OCI-M2 (cell line): ENCODE results near the gene TTC7B.

Experiments
- DNase-seq: peaks from one replicate; lab custom pipeline; 2025; ENCODE audit not compliant: unreplicated experiment; lab: John Stamatoyannopoulos, UW

TTC7B gene

GRCh38 chr14:90518069-90518940 lies 297.9 kb downstream of the TTC7B start:
- DNase-seq, result no peak

- no peak for DNase-seq
Observed at GRCh38 chr14:90517076-90517841, 299.0 kb downstream of the TTC7B start.

DNA sequence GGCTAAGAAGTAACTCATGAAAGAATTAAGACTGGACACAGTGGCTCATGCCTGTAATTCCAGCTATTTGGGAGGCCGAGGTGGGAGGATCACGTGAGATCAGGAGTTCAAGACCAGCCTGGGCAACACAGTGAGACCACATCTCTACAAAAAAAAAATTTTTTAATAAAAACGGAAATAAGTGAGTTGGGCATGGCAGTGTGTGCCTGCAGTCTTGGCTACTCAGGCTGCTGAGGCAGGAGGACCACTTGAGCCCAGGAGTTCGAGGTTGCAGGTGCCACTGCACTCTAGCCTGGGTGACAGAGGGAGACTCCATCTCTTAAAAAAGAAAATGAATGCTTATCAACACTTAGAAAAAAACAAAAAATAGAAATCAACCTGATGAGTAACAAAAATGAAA lies 301.7 kb downstream of the TTC7B start:
- no peak for DNase-seq

DNA sequence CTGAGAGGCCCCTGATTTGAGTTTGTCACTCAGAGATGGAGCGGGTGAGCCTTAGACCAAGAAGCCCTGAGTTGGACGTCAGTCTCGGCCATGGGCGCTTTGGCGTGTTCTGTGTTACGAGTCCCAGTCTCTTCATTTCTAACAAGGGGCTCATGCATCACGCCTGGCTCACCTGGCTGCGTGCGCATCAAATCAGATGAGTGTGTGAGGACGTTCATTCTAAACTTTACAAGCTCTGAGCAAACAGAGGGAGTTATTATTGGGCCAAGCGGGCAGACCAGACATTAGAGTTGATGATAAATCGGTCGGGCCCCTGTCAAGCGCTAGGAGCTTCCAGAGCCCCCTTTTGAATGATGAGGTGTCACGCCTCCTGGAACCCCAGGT lies 302.2 kb downstream of the TTC7B start:
- no peak for DNase-seq

DNA sequence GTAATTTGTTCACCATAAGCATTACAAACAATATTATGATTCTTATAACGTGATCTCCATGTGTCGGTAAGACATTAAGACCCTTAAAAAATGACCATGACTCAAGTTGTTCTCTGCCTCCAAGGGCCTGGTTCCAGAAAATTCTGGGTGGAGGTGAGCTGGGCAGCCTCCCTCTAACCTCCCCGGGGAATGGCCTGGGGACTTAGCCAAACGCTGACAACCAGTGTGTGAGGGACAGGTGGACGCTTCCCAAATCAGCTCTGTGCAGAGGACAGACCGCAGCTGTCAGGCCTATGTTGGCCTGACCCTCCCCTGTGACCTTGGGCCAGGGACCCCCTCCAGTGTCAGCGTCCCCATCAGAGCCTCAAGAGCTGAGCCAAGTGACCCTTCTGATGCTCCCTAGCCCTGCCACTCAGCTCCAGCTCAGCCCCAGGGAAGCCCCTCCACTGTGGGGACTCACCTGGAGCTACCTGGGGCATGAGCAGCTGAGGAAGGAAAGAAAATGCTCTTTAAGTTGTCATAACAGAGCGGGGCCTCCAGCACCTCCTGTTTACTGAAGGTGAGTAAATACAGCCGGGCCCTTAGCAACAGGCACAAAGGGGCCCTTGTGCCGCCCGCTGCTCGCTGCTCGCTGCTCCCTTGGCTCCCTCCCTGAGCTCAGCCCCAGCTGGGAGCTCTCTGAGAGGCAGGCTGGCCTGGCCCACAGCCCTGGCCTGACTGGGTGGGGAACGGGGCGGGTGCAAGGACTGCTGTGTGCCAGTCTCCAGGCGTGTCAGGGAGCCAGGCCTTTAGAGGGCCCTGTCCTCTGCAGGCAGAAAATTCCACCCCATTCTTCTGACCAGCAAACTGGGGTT lies 302.8 kb downstream of the TTC7B start:
- DNase-seq, result no peak

GRCh38 chr14:90512329-90512991 lies 303.8 kb downstream of the TTC7B start:
- no peak for DNase-seq

- DNase-seq, result no peak
Observed at GRCh38 chr14:90511795-90512328, 304.4 kb downstream of the TTC7B start.

DNA sequence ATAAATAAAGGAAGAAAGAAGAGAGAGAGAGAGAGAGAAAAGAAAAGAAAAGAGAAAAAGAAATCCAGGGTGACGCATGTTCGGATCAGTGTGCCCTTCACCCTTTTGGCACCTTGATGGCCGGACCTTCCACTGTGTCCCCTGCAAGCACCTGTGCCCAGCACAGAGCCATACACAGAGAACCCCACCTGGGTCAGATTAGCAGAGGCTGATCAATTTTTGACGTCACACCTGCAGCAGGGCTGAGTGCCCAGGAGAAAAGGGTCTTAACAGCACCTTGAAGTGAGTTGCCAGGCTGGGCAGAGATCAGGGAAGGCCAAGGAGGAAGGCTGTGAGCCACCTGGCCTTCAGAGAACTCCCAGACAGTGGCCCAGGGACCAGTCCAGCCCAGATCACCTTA lies 305.0 kb downstream of the TTC7B start:
- no peak for DNase-seq

- DNase-seq, result no peak
Observed at GRCh38 chr14:90510159-90510558, 306.1 kb downstream of the TTC7B start.

GRCh38 chr14:90509403-90509802 lies 306.8 kb downstream of the TTC7B start:
- no peak for DNase-seq

- no peak for DNase-seq
Observed at GRCh38 chr14:90508536-90509254, 307.5 kb downstream of the TTC7B start.

GRCh38 chr14:90508036-90508435 lies 308.2 kb downstream of the TTC7B start:
- no peak for DNase-seq

- DNase-seq, result no peak
Observed at GRCh38 chr14:90507428-90507827, 308.8 kb downstream of the TTC7B start.

DNA sequence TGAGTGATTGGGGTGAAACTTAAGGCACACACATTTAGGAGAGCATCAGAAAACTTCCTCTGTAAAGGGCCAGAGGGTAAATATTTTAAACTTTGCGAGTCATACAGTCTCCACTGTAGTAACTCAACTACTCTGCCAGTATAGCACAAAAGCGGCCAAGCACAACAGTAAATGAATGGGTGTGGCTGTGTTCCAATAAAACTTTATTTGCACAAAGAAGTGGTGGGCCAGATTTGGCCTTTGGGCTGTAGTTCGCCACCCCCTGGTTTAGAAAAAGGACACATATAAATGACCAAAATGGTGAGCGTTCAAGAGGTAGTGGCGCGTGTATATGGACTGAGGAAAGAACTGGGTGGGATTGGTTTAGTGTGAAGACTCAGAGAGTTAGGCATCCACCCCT lies 309.5 kb downstream of the TTC7B start:
- DNase-seq, result no peak

DNA sequence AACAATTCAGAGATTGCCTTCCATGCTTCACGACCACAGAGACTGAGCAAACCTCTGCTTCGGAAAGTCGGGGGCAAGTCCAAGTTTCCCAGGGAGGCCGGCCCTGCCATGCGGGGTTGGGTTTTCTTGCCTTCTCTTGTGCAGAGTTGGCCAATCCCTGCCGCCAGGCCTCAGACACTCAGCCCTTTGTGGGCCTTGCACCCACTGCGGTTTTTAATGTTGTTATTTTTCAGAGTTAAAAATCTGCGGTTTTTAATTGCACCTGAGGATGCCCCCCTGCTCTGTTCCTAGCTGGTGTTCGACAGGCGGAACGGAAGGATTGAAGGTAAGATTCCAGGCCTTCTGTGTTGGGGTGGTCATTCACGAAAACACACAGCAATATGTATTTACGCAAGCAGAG lies 310.7 kb downstream of the TTC7B start:
- DNase-seq, result no peak

DNA sequence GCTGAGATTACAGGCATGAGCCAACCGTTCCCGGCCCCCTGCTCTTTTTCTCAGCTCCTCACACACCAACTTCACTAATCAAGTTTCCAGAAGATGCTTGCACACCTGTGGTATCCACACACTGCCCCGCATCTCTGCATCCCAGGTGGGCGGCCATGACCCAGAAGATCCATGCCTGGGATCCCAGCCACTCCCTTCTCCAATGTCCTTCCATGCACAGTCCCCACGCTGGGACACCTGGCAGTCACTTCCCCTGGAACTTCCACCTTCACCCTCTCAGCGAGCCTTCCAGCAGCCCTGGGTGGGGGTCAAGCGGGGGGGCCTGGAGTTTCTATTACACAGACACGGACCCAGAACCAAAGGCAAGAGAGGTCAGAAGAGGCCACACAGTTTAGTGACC lies 311.6 kb downstream of the TTC7B start:
- DNase-seq, result no peak

- DNase-seq, result no peak
Observed at GRCh38 chr14:90503582-90503981, 312.6 kb downstream of the TTC7B start.

DNA sequence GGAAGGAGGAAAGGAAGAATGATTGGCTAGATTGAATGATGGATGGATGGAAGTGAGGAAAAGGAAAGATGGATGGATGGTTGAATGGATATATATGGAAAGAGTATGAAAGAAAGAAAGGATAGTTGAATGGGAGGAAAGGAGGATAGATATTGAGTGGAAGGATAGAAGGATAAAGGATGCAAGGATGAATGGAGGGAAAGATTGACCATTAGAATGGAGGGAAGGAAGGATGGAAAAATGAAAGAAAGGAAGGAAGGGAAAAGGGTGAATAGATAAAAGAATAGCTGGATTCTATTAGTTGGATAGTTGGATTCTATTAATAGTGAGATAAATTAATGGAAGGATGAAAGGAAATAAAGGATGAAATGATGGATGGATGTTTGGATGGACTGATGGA lies 313.5 kb downstream of the TTC7B start:
- no peak for DNase-seq

- no peak for DNase-seq
Observed at GRCh38 chr14:90500665-90501370, 315.4 kb downstream of the TTC7B start.
